HepG2 (cell line): ENCODE results near the gene RBM6. TPM values are rescaled to one million over a fixed set of nuclear protein-coding genes. Genes with fewer than 3 reads are reported as not detected.

Experiments
- ATAC-seq: fragments of 200-7000 bp; cut with Tn5 transposase; 3 replicates; pipeline ENCODE4 v1.9.1; 2020; ENCODE audit warnings: mild to moderate bottlenecking, moderate library complexity
- BruUV-seq: library from RNA; stranded (reverse); fragments of 400-500 nt; replicated peaks from 2 replicates; lab custom pipeline; 2021; lab: Mats Ljungman, UMichigan
- CTCF ChIA-PET: fragments of 300-600 bp; formaldehyde crosslinking; extraction: SDS; loops from one replicate; lab custom pipeline; 2021; ENCODE audit warnings: low total read pairs, inconsistent platforms, low intra/inter-chr PET ratio; lab: Yijun Ruan, JAX
- POLR2A ChIA-PET: fragments of 350-600 bp; sonication (Branson Sonifier 250); formaldehyde crosslinking; loops from one replicate; lab custom pipeline; 2020; ENCODE audit warnings: antibody characterized with exemption, inconsistent platforms; lab: Yijun Ruan, JAX
- DNase-seq: peaks from one replicate; pipeline ENCODE4 v3.0.0-alpha.2; 2015; ENCODE audit warnings: low spot score
- FAIRE-seq: peaks from 3 replicates; lab custom pipeline; 2011; peaks lifted over from hg19 to GRCh38; lab: Jason Lieb, UNC
- H2AFZ ChIP-seq: one replicate; pipeline ENCODE4 v1.6.1; 2011; ENCODE audit warnings: low read length, inconsistent platforms
- H3K27ac ChIP-seq: fragments of 300-600 bp; 3 replicates; pipeline ENCODE4 v1.8.0; 2011; ENCODE audit warnings: mixed run types, mild to moderate bottlenecking, mixed read lengths, low read length, inconsistent platforms; ENCODE audit not compliant: insufficient read depth; ENCODE audit errors: extremely low read length
- H3K27me3 ChIP-seq, 2 experiments: fragments of 200-600 bp in 1 of 2; 2 replicates in 1 of 2; 3 replicates in 1 of 2; pipeline versions ENCODE4 v1.6.0 to v1.8.0; 2011; ENCODE audit warnings: low read length in 2 of 2, mild to moderate bottlenecking in 2 of 2, moderate library complexity in 2 of 2, inconsistent platforms in 1 of 2; ENCODE audit not compliant: insufficient read depth in 2 of 2, control insufficient read depth in 1 of 2
- H3K36me3 ChIP-seq, 2 experiments: fragments of 200-600 bp in 1 of 2; replicated peaks in 1 of 2; 2 replicates in 1 of 2; 3 replicates in 1 of 2; pipeline versions ENCODE4 v1.5.1 to v1.8.0; 2011; ENCODE audit warnings: low read length in 2 of 2, inconsistent platforms in 1 of 2; ENCODE audit not compliant: insufficient read depth in 2 of 2, control insufficient read depth in 1 of 2
- H3K4me1 ChIP-seq: 2 replicates; pipeline ENCODE4 v1.5.1; 2012; ENCODE audit warnings: low read length, inconsistent platforms; ENCODE audit not compliant: insufficient read depth
- H3K4me2 ChIP-seq: 2 replicates; pipeline ENCODE4 v1.6.0; 2011; ENCODE audit warnings: low read depth, low read length, inconsistent platforms
- H3K4me3 ChIP-seq, 3 experiments: fragments of 200-600 bp in 1 of 3; sonication (generic), shearing (Covaris generic) in 1 of 3; replicated peaks in 1 of 3; 2 replicates each; pipeline ENCODE4 v1.5.1; 2011 to 2016; ENCODE audit warnings: low read length in 3 of 3, inconsistent platforms in 2 of 3, low read depth in 2 of 3, mild to moderate bottlenecking in 2 of 3, control low read depth in 1 of 3, mixed read lengths in 1 of 3; ENCODE audit not compliant: insufficient read depth in 1 of 3
- H3K79me2 ChIP-seq: one replicate; pipeline ENCODE4 v1.6.1; 2011; ENCODE audit warnings: low read length, inconsistent platforms; ENCODE audit not compliant: insufficient read depth
- H3K9ac ChIP-seq: 2 replicates; pipeline ENCODE4 v1.6.0; 2011; ENCODE audit warnings: mild to moderate bottlenecking, low read depth, low read length, inconsistent platforms; ENCODE audit not compliant: insufficient read depth
- H3K9me3 ChIP-seq: 2 replicates; pipeline ENCODE4 v1.5.1; 2012; ENCODE audit warnings: mild to moderate bottlenecking, low read length
- H4K20me1 ChIP-seq: 2 replicates; pipeline ENCODE4 v1.6.0; 2011; ENCODE audit warnings: inconsistent platforms, mild to moderate bottlenecking, low read length, moderate library complexity; ENCODE audit not compliant: insufficient read depth
- ZNF263 ChIP-seq: sonication (generic); formaldehyde crosslinking; IDR thresholded peaks from 2 replicates; pipeline ENCODE4 v1.4.0; 2020; ENCODE audit warnings: missing genetic modification reagents
- WGBS: methylation state at CpG from one replicate; pipeline ENCODE4 v1.1.6; 2017; ENCODE audit warnings: low lambda C conversion rate; 5-methylcytosine and 5-hydroxymethylcytosine counted together
- in situ Hi-C: cut with HindIII; loops from 2 replicates; pipeline ENCODE4 v1.10.0; 2017; ENCODE audit warnings: low pct_unique_long_range_greater_than_20kb; ENCODE audit not compliant: extremely low pct_ligation_motif_present
- intact Hi-C: fragments of 100-400 bp; cut with micrococcal nuclease; formaldehyde crosslinking; loops from one replicate; pipeline ENCODE4 v1.10.0; 2022; ENCODE audit not compliant: unreplicated experiment
- polyA plus RNA-seq, 8 experiments: library from polyadenylated mRNA; depleted of rRNA in 3 of 8; stranded (reverse) in 7 of 8; unstranded in 1 of 8; fragments of >200 nt; fragmentation: Illumina TruSeq in 4 of 8; extraction: Trizol in 4 of 8; gene quantifications; 2 replicates each; pipeline versions ENCODE4 v1.2.1 to v1.2.3, GENCODE V29; 2011 to 2016; ENCODE audit warnings: low read depth in 4 of 8, missing spikeins in 1 of 8, mixed read lengths in 1 of 8; ENCODE audit not compliant: insufficient read depth in 1 of 8
- total RNA-seq, 5 experiments: library from RNA; depleted of rRNA; stranded (reverse); fragments of >200 nt; fragmentation: Illumina TruSeq; extraction: Trizol; gene quantifications; 2 replicates each; pipeline ENCODE4 v1.2.3, GENCODE V29; 2016; ENCODE audit warnings: low read depth in 1 of 5
- TF ChIP-seq, protein P1 (sequence below): sonication (generic); formaldehyde crosslinking; conservative IDR thresholded peaks from 2 replicates; pipeline ENCODE4 v1.4.0; 2020; ENCODE audit warnings: missing genetic modification reagents
- TF ChIP-seq, protein P2 (sequence below): IDR thresholded peaks from 2 replicates; pipeline ENCODE4 v1.6.1; 2016; ENCODE audit warnings: missing compliant biosample characterization, missing genetic modification reagents, borderline replicate concordance
- TF ChIP-seq, protein P3 (sequence below), 2 experiments: IDR thresholded peaks; 2 replicates each; pipeline ENCODE4 v1.6.1; 2011 to 2012; ENCODE audit warnings: low read length in 2 of 2, borderline replicate concordance in 1 of 2, low read depth in 1 of 2, mild to moderate bottlenecking in 1 of 2, moderate library complexity in 1 of 2

The RBM6 gene
- total and polyA plus RNA-seq, 2 of the 13 experiments (the other 11 are each of a cell fraction or from before 2014, with no cell fraction given): 72.7 to 86.1 TPM

DNA sequence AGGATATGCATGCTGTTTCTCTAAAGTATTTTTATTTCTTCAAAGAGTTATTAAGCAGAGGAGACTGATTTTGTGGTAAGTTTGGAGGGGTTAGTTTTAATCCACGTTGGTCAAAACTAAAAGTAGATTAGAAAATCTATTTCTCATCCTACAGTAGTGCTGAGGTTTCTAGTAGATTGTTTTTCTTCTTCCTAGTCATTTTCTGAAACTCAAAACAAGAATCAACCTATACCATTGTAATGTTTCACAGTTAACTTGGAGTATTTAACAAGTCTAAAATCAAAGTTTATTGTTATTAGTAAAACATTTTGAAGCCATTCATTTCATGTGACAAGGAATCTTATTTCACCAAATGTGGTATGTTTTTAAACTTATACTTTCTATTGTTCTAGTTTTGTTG, 57.9 kb downstream of the RBM6 start (continued):
- TF ChIP-seq, protein P1, sequence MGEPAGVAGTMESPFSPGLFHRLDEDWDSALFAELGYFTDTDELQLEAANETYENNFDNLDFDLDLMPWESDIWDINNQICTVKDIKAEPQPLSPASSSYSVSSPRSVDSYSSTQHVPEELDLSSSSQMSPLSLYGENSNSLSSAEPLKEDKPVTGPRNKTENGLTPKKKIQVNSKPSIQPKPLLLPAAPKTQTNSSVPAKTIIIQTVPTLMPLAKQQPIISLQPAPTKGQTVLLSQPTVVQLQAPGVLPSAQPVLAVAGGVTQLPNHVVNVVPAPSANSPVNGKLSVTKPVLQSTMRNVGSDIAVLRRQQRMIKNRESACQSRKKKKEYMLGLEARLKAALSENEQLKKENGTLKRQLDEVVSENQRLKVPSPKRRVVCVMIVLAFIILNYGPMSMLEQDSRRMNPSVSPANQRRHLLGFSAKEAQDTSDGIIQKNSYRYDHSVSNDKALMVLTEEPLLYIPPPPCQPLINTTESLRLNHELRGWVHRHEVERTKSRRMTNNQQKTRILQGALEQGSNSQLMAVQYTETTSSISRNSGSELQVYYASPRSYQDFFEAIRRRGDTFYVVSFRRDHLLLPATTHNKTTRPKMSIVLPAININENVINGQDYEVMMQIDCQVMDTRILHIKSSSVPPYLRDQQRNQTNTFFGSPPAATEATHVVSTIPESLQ (CRISPR knock-in tag): no peak

DNA sequence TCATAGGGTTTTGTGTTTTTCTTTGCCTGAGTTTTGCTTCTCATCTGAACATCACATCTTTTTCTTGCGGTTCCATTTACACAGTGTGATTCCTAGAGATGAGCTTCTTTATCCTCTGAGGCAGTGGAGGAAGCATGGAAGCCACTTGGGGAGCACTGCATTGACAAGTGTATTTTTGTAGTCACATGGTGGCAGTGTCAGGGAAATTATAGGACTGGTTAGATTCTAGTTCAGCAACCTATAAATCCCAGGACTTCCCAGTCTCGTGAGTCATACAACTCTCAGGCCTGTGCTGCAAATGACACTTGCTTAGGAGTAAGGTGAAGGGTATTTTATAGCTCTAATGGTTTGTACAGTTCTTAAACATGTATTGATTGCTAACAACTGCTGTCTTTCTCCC, 58.4 kb downstream of the RBM6 start:
- peaks cover under 1% of the 10 kb centered on the region for H3K79me2 ChIP-seq
- ChIA-PET POLR2A (no interaction called here), CTCF (no interaction called here)
- TF ChIP-seq, protein P2, sequence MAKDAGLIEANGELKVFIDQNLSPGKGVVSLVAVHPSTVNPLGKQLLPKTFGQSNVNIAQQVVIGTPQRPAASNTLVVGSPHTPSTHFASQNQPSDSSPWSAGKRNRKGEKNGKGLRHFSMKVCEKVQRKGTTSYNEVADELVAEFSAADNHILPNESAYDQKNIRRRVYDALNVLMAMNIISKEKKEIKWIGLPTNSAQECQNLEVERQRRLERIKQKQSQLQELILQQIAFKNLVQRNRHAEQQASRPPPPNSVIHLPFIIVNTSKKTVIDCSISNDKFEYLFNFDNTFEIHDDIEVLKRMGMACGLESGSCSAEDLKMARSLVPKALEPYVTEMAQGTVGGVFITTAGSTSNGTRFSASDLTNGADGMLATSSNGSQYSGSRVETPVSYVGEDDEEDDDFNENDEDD: no peak
- TF ChIP-seq, protein P3, sequence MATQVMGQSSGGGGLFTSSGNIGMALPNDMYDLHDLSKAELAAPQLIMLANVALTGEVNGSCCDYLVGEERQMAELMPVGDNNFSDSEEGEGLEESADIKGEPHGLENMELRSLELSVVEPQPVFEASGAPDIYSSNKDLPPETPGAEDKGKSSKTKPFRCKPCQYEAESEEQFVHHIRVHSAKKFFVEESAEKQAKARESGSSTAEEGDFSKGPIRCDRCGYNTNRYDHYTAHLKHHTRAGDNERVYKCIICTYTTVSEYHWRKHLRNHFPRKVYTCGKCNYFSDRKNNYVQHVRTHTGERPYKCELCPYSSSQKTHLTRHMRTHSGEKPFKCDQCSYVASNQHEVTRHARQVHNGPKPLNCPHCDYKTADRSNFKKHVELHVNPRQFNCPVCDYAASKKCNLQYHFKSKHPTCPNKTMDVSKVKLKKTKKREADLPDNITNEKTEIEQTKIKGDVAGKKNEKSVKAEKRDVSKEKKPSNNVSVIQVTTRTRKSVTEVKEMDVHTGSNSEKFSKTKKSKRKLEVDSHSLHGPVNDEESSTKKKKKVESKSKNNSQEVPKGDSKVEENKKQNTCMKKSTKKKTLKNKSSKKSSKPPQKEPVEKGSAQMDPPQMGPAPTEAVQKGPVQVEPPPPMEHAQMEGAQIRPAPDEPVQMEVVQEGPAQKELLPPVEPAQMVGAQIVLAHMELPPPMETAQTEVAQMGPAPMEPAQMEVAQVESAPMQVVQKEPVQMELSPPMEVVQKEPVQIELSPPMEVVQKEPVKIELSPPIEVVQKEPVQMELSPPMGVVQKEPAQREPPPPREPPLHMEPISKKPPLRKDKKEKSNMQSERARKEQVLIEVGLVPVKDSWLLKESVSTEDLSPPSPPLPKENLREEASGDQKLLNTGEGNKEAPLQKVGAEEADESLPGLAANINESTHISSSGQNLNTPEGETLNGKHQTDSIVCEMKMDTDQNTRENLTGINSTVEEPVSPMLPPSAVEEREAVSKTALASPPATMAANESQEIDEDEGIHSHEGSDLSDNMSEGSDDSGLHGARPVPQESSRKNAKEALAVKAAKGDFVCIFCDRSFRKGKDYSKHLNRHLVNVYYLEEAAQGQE (IDR thresholded peaks at IDR 0.05; ENCODE audit: borderline replicate concordance in 1 of 2, low read depth in 1 of 2, low read length in 2 of 2): no peak
- peak; percentile 52; the same call in 1 of the 2 replicates for TF ChIP-seq ZNF263 (CRISPR knock-in tag)
- H2AFZ ChIP-seq: no peak overlapping the region
- no peak overlapping the region for H3K4me2 ChIP-seq
- no peak overlapping the region for H3K4me3 ChIP-seq
- no TSS peak for BruUV-seq
- H3K27ac ChIP-seq: no peak overlapping the region
- in situ Hi-C loops (no loop called here), intact Hi-C loops (no loop called here)
- ATAC-seq (no peak), DNase-seq (no peak), FAIRE-seq (no peak)
- no peaks in the 10 kb centered on the region for H3K27me3 ChIP-seq
- H3K4me1 ChIP-seq: no peaks in the 10 kb centered on the region
- no peaks in the 10 kb centered on the region for H3K9me3 ChIP-seq
- H3K9ac ChIP-seq: no peak overlapping the region
- H3K36me3 ChIP-seq: peaks cover 8 to 27% of the 10 kb centered on the region in 2 experiments; a peak in 4 of 5 replicates
- no peaks in the 10 kb centered on the region for H4K20me1 ChIP-seq
- WGBS: 91% methylated on average over 2 of the region's 2 CpGs
